PFSK-1 (cell line): ENCODE data around the gene GTF2H4.

Experiments used
- FOXP2 ChIP-seq: optimal IDR thresholded peaks from 2 replicates; pipeline ENCODE3; 2011; ENCODE audit warnings: borderline replicate concordance, control low read depth, inconsistent platforms; ENCODE audit not compliant: insufficient read depth; ENCODE audit errors: extremely low read length, extremely low read depth
- POLR2AphosphoS5 ChIP-seq: IDR thresholded peaks from 2 replicates; pipeline ENCODE4 v1.6.1; 2012; ENCODE audit warnings: low read depth, mild to moderate bottlenecking, control low read depth, low read length, moderate library complexity
- REST ChIP-seq, 2 experiments: IDR thresholded peaks; 2 replicates each; pipeline versions ENCODE4 v1.6.1 to v1.8.0; 2011 to 2012; ENCODE audit warnings: low read depth in 2 of 2, low read length in 2 of 2, control low read depth in 1 of 2, inconsistent platforms in 1 of 2, mild to moderate bottlenecking in 1 of 2, moderate library complexity in 1 of 2; ENCODE audit not compliant: insufficient read depth in 1 of 2
- SIN3A ChIP-seq: IDR thresholded peaks from 2 replicates; pipeline ENCODE4 v1.6.1; 2012; ENCODE audit warnings: mild to moderate bottlenecking, low read length, moderate library complexity, borderline replicate concordance; ENCODE audit not compliant: insufficient read depth
- TAF1 ChIP-seq: IDR thresholded peaks from 2 replicates; pipeline ENCODE4 v1.6.1; 2012; ENCODE audit warnings: low read length, control low read depth, borderline replicate concordance; ENCODE audit not compliant: insufficient read depth

The GTF2H4 gene

GRCh38 chr6:30889496-30889885 lies 18.5 kb upstream of the GTF2H4 start:
- TF ChIP-seq TAF1 (no peak), REST (IDR thresholded peaks at IDR 0.05; ENCODE audit: insufficient read depth in 1 of 2, low read depth in 2 of 2, low read length in 2 of 2) (no peak), POLR2AphosphoS5 (no peak), SIN3A (no peak), FOXP2 (no peak)

GRCh38 chr6:30889921-30890645 lies 17.9 kb upstream of the GTF2H4 start:
- no peak for TF ChIP-seq POLR2AphosphoS5
- no peak for TF ChIP-seq TAF1
- TF ChIP-seq SIN3A = no peak
- no peak for TF ChIP-seq FOXP2
- TF ChIP-seq REST (IDR thresholded peaks at IDR 0.05; ENCODE audit: insufficient read depth in 1 of 2, low read depth in 2 of 2, low read length in 2 of 2) = no peak

- TF ChIP-seq SIN3A (no peak), TAF1 (no peak), REST (IDR thresholded peaks at IDR 0.05; ENCODE audit: insufficient read depth in 1 of 2, low read depth in 2 of 2, low read length in 2 of 2) (no peak), POLR2AphosphoS5 (no peak), FOXP2 (no peak)
These were observed 17.2 kb upstream of the GTF2H4 start for GRCh38 chr6:30890646-30891449.

GRCh38 chr6:30891450-30891723 lies 16.6 kb upstream of the GTF2H4 start:
- TF ChIP-seq POLR2AphosphoS5 = no peak
- no peak for TF ChIP-seq TAF1

- no peak for TF ChIP-seq POLR2AphosphoS5
- no peak for TF ChIP-seq FOXP2
- no peak for TF ChIP-seq REST (IDR thresholded peaks at IDR 0.05; ENCODE audit: insufficient read depth in 1 of 2, low read depth in 2 of 2, low read length in 2 of 2)
- no peak for TF ChIP-seq TAF1
- TF ChIP-seq SIN3A = no peak
These were observed 16.0 kb upstream of the GTF2H4 start for GRCh38 chr6:30891816-30892538.
